Measurements from ENCODE around the gene LHFPL2. TPM values are rescaled to one million over a fixed set of nuclear protein-coding genes. Genes with fewer than 3 reads are reported as not detected.

The LHFPL2 gene
- total RNA-seq, 1 donor from 2014 or later = 31.2 TPM

GRCh38 chr5:78547183-78547582 is 101.4 kb downstream of the LHFPL2 start:
- DNase-seq (ENCODE audit: low read depth in 2 of 2) = no peak

- no peak for DNase-seq (ENCODE audit: low read depth in 2 of 2)
These were observed 102.1 kb downstream of the LHFPL2 start for GRCh38 chr5:78546276-78546996.

GRCh38 chr5:78545406-78545805 is 103.2 kb downstream of the LHFPL2 start:
- DNase-seq (ENCODE audit: low read depth in 2 of 2) = no peak

GRCh38 chr5:78544561-78545201 is 103.9 kb downstream of the LHFPL2 start:
- DNase-seq (ENCODE audit: low read depth in 2 of 2) = peak; percentile 31 to 47

GRCh38 chr5:78543916-78544315 is 104.7 kb downstream of the LHFPL2 start:
- DNase-seq (ENCODE audit: low read depth in 2 of 2) = no peak

- DNase-seq (ENCODE audit: low read depth in 2 of 2) = no peak
These were observed 105.3 kb downstream of the LHFPL2 start for GRCh38 chr5:78543292-78543691.

- DNase-seq (ENCODE audit: low read depth in 2 of 2) = no peak
These were observed 106.2 kb downstream of the LHFPL2 start for GRCh38 chr5:78542321-78542840.

GRCh38 chr5:78541086-78541654 is 107.4 kb downstream of the LHFPL2 start:
- no peak for DNase-seq (ENCODE audit: low read depth in 2 of 2)

- no peak for DNase-seq (ENCODE audit: low read depth in 2 of 2)
These were observed 108.1 kb downstream of the LHFPL2 start for GRCh38 chr5:78540335-78541085.

GRCh38 chr5:78538240-78538850 is 110.2 kb downstream of the LHFPL2 start:
- no peak for DNase-seq (ENCODE audit: low read depth in 2 of 2)

- peak; percentile 46 to 65 for DNase-seq (ENCODE audit: low read depth in 2 of 2)
These were observed 110.8 kb downstream of the LHFPL2 start for GRCh38 chr5:78537821-78538220.

- no peak for DNase-seq (ENCODE audit: low read depth in 2 of 2)
These were observed 111.2 kb downstream of the LHFPL2 start for GRCh38 chr5:78537411-78537810.

- no peak for DNase-seq (ENCODE audit: low read depth in 2 of 2)
These were observed 111.8 kb downstream of the LHFPL2 start for GRCh38 chr5:78536661-78537196.

- no peak for DNase-seq (ENCODE audit: low read depth in 2 of 2)
These were observed 113.7 kb downstream of the LHFPL2 start for GRCh38 chr5:78534905-78535200.

GRCh38 chr5:78534148-78534904 is 114.2 kb downstream of the LHFPL2 start:
- peak in 1 of 2 donors; percentile 80 for DNase-seq (ENCODE audit: low read depth in 2 of 2)

GRCh38 chr5:78533356-78533755 is 115.2 kb downstream of the LHFPL2 start:
- DNase-seq (ENCODE audit: low read depth in 2 of 2) = peak; percentile 60 to 63

GRCh38 chr5:78530342-78531096 is 118.1 kb downstream of the LHFPL2 start:
- peak; percentile 23 to 89 for DNase-seq (ENCODE audit: low read depth in 2 of 2)

- DNase-seq (ENCODE audit: low read depth in 2 of 2) = peak in 1 of 2 donors; percentile 34
These were observed 120.6 kb downstream of the LHFPL2 start for GRCh38 chr5:78527925-78528324.

- peak; percentile 77 to 99 for DNase-seq (ENCODE audit: low read depth in 2 of 2)
These were observed 121.3 kb downstream of the LHFPL2 start for GRCh38 chr5:78527054-78527859.

All from lung microvascular endothelial cell (primary cell).